Panc1 (cell line): Measurements from ENCODE around the gene UNC13C. TPM values are rescaled to one million over a fixed set of nuclear protein-coding genes. Genes with fewer than 3 reads are reported as not detected.

Source experiments
- ATAC-seq: fragments of 200-7000 bp; cut with Tn5 transposase; 2 replicates; pipeline ENCODE4 v1.9.1; 2020; ENCODE audit warnings: mild to moderate bottlenecking, moderate library complexity
- BruUV-seq: library from RNA; stranded (reverse); fragments of 400-500 nt; replicated peaks from 2 replicates; lab custom pipeline; 2021; lab: Mats Ljungman, UMichigan
- CTCF ChIA-PET: fragments of 300-600 bp; sonication (Branson Sonifier 250); formaldehyde crosslinking; loops from one replicate; lab custom pipeline; 2022; ENCODE audit warnings: antibody characterized with exemption; lab: Charles Lee
- POLR2A ChIA-PET: fragments of 300-600 bp; sonication (Branson Sonifier 250); formaldehyde crosslinking; loops from one replicate; lab custom pipeline; 2022; ENCODE audit warnings: antibody characterized with exemption; lab: Charles Lee
- DNase-seq: peaks from one replicate; pipeline ENCODE4 v3.0.0-alpha.2; 2010; ENCODE audit warnings: low read depth, low spot score
- H3K27ac ChIP-seq: 2 replicates; pipeline ENCODE4 v1.5.1; 2011; ENCODE audit warnings: mild to moderate bottlenecking, low read length, inconsistent platforms
- H3K27me3 ChIP-seq: fragments of 200-500 bp; sonication (Bioruptor generic); 2 replicates; pipeline ENCODE4 v1.6.0; 2014; ENCODE audit warnings: low read length, inconsistent platforms; ENCODE audit not compliant: control insufficient read depth, insufficient read depth
- H3K36me3 ChIP-seq: fragments of 200-500 bp; sonication (Bioruptor generic); 2 replicates; pipeline ENCODE4 v1.5.1; 2014; ENCODE audit warnings: inconsistent platforms, mild to moderate bottlenecking, low read length, moderate library complexity; ENCODE audit not compliant: control insufficient read depth, insufficient read depth
- H3K4me1 ChIP-seq: 2 replicates; pipeline ENCODE4 v1.5.1; 2011; ENCODE audit warnings: inconsistent platforms, mild to moderate bottlenecking, low read length, moderate library complexity; ENCODE audit not compliant: control insufficient read depth, insufficient read depth
- H3K4me3 ChIP-seq, 2 experiments: 2 replicates each; pipeline ENCODE4 v1.5.1; 2011 to 2012; ENCODE audit warnings: low read depth in 2 of 2, low read length in 2 of 2, mild to moderate bottlenecking in 2 of 2, inconsistent platforms in 1 of 2, moderate library complexity in 1 of 2
- H3K9me3 ChIP-seq: fragments of 200-500 bp; sonication (Bioruptor generic); 2 replicates; pipeline ENCODE4 v1.5.1; 2014; ENCODE audit warnings: low read depth, mild to moderate bottlenecking, inconsistent platforms, low read length, moderate library complexity; ENCODE audit not compliant: control insufficient read depth, insufficient read depth
- CTCF ChIP-seq: fragments of 450-650 bp; IDR thresholded peaks from 2 replicates; pipeline ENCODE4 v1.5.1; 2017; ENCODE audit warnings: mild to moderate bottlenecking
- POLR2AphosphoS5 ChIP-seq: IDR thresholded peaks from 2 replicates; pipeline ENCODE4 v1.6.1; 2012; ENCODE audit warnings: mild to moderate bottlenecking, low read depth, low read length, moderate library complexity
- SIN3A ChIP-seq: IDR thresholded peaks from 2 replicates; pipeline ENCODE4 v1.6.1; 2012; ENCODE audit warnings: low read depth, mild to moderate bottlenecking, low read length, moderate library complexity, borderline replicate concordance; ENCODE audit not compliant: insufficient read depth
- TCF7L2 ChIP-seq: IDR thresholded peaks from 2 replicates; pipeline ENCODE4 v1.6.1; 2011; ENCODE audit warnings: mild to moderate bottlenecking, low read depth, low read length, inconsistent platforms
- in situ Hi-C: cut with HindIII; loops from 2 replicates; pipeline ENCODE4 v1.10.0; 2016; ENCODE audit warnings: low sequenced_read_pairs, low pct_unique_long_range_greater_than_20kb
- intact Hi-C: fragments of 100-400 bp; cut with micrococcal nuclease; formaldehyde crosslinking; loops from one replicate; pipeline ENCODE4 v1.10.0; 2022; ENCODE audit not compliant: unreplicated experiment
- total RNA-seq: library from RNA; stranded (reverse); gene quantifications from one replicate; pipeline ENCODE4 v1.2.1, GENCODE V29; 2021; ENCODE audit not compliant: unreplicated experiment
- TF ChIP-seq, protein P1 (sequence below), 2 experiments: IDR thresholded peaks; 2 replicates each; pipeline ENCODE4 v1.6.1; 2011 to 2012; ENCODE audit warnings: low read depth in 2 of 2, control low read depth in 1 of 2, low read length in 1 of 2, mild to moderate bottlenecking in 1 of 2, moderate library complexity in 1 of 2; ENCODE audit not compliant: insufficient read depth in 1 of 2

Gene UNC13C
- total RNA-seq, 1 experiment from 2014 or later, result not detected

DNA sequence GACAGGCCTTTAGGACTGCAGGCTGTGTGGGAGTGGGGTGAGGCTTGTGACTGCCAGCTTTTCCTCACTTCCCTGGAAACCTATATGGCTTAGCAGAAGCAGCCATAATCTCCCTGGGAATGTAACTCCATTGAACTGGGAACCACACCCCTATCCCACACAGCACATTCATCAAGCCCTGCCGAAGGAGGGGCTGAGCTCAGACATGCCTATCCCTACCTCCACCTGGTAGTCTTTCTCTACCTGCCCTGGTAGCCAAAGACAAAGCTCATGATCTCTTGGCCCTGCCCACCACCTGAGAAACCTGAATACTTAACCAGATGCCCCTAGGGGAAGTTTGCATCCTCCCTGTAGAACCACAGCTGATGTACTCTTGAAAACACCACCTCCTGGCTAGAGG is 219.8 kb downstream of the UNC13C start:
- CTCF ChIA-PET, result no interaction called here
- Histone ChIP-seq H3K36me3 (no peaks in the 10 kb centered on the region), H3K4me1 (no peaks in the 10 kb centered on the region), H3K27me3 (no peaks in the 10 kb centered on the region), H3K9me3 (no peaks in the 10 kb centered on the region), H3K4me3 (no peak overlapping the region), H3K27ac (no peak overlapping the region)
- TF ChIP-seq POLR2AphosphoS5 (no peak), TCF7L2 (no peak), SIN3A (no peak), CTCF (no peak)
- TF ChIP-seq, protein P1, sequence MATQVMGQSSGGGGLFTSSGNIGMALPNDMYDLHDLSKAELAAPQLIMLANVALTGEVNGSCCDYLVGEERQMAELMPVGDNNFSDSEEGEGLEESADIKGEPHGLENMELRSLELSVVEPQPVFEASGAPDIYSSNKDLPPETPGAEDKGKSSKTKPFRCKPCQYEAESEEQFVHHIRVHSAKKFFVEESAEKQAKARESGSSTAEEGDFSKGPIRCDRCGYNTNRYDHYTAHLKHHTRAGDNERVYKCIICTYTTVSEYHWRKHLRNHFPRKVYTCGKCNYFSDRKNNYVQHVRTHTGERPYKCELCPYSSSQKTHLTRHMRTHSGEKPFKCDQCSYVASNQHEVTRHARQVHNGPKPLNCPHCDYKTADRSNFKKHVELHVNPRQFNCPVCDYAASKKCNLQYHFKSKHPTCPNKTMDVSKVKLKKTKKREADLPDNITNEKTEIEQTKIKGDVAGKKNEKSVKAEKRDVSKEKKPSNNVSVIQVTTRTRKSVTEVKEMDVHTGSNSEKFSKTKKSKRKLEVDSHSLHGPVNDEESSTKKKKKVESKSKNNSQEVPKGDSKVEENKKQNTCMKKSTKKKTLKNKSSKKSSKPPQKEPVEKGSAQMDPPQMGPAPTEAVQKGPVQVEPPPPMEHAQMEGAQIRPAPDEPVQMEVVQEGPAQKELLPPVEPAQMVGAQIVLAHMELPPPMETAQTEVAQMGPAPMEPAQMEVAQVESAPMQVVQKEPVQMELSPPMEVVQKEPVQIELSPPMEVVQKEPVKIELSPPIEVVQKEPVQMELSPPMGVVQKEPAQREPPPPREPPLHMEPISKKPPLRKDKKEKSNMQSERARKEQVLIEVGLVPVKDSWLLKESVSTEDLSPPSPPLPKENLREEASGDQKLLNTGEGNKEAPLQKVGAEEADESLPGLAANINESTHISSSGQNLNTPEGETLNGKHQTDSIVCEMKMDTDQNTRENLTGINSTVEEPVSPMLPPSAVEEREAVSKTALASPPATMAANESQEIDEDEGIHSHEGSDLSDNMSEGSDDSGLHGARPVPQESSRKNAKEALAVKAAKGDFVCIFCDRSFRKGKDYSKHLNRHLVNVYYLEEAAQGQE (IDR thresholded peaks at IDR 0.05; ENCODE audit: insufficient read depth in 1 of 2, low read depth in 2 of 2, low read length in 1 of 2), result no peak
- no TSS peak for BruUV-seq
- intact Hi-C loops (no loop called here), in situ Hi-C loops (no loop called here)
- POLR2A ChIA-PET, result no interaction called here
- ATAC-seq, result no peak
- DNase-seq, result no peak

GRCh38 chr15:54206586-54207321 is 228.5 kb downstream of the UNC13C start:
- DNase-seq (no peak), ATAC-seq (no peak)
- intact Hi-C loops, result no loop called here
- no peaks in the 10 kb centered on the region for H3K27me3 ChIP-seq
- no peak overlapping the region for H3K4me3 ChIP-seq
- ChIA-PET CTCF (no interaction called here), POLR2A (no interaction called here)
- TF ChIP-seq CTCF, result no peak
- TF ChIP-seq TCF7L2, result no peak
- TF ChIP-seq, protein P1 (IDR thresholded peaks at IDR 0.05; ENCODE audit: insufficient read depth in 1 of 2, low read depth in 2 of 2, low read length in 1 of 2), result no peak
- no peak for TF ChIP-seq SIN3A
- no peak for TF ChIP-seq POLR2AphosphoS5
- no peak overlapping the region for H3K27ac ChIP-seq
- no TSS peak for BruUV-seq
- H3K36me3 ChIP-seq, result no peaks in the 10 kb centered on the region
- H3K9me3 ChIP-seq, result no peaks in the 10 kb centered on the region
- H3K4me1 ChIP-seq, result no peaks in the 10 kb centered on the region
- in situ Hi-C loops, result no loop called here
